NCI-H1092 treated with DMSO at 0.1 percent for 48 hours (cell line): Measurements from ENCODE around the gene TWIST2.

Source experiments
- DNase-seq: peaks from one replicate; lab custom pipeline; 2025; lab: John Stamatoyannopoulos, UW

TWIST2 gene

DNA sequence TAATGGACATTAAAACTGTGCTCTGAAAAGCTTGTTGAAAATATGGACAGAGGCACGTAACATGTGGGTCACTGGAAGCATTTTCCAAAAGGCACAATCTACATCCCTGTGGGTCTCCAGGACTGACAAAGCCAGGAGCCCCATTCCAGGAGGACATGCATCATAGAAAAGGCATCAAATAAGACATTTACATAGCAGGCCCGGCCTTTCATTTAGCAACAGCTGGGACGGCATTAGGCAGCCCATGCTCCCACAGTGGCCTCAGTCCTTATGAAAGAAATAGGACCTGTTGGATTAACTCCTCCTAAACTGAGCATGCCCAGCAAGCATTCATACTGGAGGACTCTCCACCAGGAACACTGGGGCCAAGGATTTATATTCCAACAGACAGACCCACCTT is 72.2 kb downstream of the TWIST2 start:
- DNase-seq, result no peak

DNA sequence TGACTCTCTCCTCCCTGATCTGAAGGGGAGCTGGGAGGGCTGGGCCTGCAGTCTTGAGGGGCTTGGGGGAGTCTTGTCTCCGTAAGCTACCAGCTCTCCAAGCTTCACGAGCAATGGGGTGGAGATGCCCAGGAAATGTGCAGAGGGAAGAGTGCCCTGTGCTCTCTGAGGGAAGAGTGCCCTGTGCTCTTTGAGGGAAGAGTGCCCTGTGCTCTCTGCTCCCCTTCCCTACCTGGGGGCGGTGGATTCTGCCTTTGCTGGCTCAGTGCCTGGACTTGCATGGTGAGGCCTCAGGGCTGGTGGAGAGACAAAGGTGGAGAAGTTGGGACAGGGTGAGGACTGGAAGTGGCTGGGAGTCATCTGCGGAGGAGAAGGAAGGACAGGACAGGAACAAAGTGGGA is 72.7 kb downstream of the TWIST2 start:
- DNase-seq, result no peak

DNA sequence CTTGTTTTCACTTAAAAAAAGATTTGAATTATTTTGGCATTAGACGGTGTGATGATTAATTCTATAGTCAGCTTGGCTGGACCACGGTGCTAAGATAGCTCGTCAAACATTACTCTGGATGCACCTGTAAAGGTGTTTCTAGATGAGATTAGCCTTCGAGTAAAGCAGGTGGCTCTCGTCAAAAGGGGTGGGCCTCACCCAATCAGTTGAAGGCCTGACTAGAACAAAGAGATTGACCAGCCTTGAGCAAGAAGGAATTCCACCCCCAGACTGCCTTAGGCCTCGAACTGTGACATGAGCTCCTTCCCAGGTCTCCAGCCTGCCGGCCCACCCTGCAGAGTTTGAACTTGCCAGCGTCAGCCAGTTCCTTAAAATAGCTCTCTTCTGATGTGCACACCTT is 73.4 kb downstream of the TWIST2 start:
- DNase-seq, result no peak

DNA sequence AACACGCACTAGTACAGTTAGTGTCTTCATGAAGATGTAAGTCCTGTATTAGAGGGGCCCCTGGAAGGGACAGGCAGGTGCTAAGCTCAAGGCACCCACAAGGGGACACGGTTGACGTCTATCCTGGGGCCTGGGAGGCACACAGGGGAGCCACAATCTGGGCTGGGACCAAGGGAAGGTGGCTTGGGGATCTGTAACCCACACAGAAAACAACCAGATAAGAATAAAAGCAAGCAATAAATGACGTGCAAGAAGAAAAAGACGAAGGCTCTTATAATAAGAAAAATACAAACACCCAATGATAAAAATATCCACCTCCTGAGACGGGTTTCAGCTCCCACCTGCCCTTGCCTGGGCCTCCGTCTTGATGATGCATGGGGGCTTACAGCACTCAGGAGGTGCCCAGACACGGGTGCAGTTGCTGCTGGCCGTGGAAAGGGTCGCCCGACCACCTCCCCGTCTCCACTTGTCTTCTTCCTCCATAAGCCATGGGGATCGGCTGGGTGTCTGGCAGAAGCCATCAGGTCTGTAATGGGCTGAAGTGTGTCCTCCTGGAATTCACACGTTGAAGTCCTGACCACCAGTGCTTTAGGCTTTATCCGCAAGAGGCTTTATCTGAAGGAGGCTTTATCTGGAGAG is 73.9 kb downstream of the TWIST2 start:
- no peak for DNase-seq

DNA sequence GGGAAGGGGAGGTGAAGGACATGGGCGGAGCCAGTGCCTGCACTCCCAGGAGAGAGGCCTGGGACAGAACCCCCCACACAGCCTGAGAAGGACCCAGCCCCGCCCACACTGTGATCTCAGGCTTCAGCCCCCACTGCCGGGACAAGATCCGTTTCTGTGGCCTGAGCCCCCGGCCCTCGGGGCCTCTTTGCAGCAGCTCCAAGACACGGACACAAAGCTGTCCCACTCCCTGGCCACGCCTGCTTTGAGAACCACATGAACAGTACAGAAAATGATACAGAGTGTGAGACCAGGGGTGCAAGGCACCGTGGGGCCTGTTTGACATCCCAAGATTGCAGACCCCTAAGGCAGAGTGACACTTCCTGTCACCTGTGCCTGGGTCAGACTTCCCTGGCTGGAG is 74.5 kb downstream of the TWIST2 start:
- no peak for DNase-seq

DNA sequence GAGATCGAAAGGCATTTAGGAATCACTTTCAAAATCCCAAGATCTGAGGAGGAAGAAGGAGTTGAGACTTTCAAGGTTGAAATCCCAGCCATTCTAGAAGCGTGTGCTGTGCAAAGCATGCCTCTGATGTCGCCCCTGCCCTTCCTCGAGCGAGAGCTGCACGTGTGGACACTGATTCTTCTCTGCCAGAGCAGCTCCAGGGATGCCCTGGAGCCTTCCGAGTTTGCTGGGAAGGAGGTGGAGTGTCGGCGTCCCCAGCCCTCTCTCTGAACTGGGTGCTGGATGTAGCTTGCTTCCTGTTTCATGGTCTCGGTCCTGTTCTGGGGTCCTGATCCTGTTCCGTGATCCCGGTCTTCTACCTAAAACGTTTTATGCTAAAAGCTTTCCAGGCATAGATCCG is 76.1 kb downstream of the TWIST2 start:
- no peak for DNase-seq

DNA sequence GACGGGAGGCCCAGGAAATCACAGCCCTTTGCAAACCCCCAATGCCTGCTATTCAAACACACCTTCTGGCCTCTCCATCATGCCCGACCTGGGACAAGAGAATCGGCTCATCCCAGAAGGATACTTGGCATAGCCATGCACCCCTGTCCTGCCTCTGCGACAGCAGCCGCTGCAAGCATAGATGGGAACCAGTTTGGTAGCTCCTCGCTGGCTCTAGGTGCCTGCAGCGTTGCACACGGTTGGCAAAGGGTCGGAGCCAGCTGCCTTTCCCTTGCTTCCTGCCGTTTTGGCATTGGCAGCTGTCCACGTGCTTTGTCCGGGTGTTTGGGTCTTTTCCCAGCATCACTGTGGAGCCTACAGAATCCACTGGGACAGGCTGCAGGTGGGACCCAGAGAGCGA is 76.9 kb downstream of the TWIST2 start:
- DNase-seq, result peak; percentile 13

DNA sequence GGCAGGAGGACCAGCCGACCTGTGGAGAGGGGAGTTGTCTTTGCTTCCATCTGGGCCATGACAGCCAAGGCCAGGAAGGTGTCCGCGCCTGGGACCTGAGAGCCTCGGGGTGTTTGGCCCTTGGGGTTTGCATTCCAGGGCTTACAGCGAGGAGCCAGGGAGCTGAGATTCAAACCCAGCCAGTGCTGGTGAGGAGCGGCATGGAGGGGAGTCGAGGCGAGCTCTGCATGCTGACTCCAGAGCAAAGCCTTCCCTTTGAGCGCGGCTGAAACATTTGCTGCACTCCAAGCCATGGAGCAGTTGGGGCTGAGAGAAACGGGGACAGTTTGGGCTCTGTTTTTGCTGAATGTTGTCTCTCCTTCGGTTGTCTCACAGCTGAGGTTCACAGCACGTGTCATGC is 77.4 kb downstream of the TWIST2 start:
- no peak for DNase-seq

DNA sequence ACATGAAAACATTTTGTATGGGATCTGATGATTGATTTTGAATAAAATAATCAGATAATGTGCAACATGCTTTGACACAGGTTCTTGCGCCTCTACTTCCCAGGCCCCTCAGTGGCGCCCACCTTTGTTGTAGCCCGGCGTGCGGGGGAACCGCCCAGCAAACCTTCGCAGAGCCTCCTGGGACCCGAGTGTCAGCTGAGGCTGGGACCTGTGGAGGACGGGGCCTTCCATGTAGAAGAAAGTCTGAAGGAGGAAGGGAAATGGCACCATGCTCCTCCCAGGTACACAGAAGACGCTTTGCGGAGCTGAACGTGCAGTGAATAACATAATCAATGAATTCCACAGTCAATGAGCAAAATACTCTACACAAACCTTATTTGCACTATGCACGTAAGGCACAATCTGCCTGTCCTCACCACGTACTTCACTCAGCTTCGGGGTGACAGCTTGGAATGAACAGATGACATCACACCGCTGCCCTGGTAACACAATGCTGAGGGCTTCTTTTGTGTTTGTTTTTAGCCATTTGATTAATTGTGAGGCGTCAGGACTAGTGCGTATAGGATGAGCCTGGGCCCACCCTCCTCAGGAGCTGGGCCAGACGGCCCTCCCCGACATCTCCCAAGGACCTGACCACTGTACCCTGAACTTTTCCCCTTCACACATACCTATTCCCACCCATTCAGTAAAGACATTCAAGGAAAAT is 78.1 kb downstream of the TWIST2 start:
- DNase-seq, result no peak

DNA sequence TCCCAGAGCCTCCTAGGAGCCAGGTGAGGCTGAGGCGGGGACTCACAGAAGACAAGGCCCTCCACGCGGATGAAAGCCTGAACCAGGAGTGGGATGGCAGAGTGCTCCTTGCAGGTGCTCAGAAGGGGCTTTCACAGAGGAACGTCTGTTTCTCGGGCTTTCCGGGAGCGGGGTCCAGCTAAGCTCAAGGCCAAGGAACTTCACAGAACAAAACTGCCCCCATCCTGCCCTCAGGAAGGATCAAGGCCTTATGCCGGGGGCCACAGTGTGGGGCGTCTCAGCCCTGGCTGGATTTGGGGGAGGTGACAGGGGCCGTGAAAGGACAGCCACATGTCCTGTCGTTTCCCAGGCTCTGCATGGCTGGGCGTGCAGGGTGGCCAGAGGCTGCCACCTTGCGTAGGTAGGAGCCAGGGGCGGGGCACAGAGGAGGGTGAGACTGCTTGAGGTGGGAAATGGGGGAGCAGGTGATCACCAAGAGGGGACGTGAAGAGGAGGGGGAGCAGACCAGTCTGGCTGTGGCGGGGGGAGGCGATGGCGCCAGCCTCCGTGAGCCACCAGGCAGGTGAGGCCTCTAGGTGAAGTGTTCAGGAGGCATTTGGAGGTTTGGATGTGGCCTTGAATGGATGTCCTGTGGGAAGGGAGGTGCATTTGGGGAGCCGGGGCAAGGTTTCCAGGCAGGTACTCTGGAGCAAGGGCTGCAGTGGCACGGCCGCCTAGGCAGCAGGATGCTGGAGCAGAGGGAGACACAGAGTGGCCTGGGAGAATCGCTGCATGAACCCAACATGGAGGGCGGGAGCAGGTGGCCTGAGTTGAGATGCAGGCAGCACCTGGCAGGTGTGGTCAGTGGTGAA is 79.1 kb downstream of the TWIST2 start:
- no peak for DNase-seq

DNA sequence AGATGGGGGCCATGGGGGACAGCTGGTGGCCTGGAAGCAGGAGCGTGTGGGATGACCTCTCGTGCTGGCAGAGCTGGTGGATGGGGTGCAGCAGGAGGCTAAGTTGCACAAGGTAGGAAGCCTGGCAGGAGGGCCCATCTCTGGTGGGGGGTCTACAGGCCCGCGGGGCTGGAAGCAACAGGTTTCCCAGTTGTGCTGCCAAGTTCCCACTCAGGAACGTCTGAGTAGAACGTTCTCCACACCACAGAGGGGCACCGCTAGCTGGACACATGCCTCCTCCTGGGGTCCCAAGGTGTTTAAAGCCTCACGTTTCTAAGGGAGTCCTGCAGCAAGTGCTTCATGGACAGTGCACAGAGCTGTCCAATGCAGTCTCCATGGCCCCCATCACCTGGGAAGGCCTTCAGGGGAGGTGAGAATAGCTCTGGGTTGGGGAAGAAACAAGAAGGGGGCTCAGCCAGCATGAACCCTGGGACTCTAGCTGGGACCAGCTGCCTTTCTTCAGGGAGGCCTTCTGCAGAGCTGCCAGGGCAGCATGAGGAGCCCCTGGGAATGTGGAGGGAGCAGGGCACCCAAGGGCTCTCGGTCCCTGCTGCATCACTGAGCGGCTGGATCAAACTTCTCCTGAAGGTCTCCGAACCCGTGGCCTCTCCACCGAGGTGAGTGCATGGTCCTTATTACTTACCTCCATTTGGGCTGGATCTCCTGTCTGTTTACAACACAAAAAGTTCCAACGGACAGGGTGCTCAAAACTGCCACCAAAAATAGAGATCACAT is 80.0 kb downstream of the TWIST2 start:
- DNase-seq, result no peak

DNA sequence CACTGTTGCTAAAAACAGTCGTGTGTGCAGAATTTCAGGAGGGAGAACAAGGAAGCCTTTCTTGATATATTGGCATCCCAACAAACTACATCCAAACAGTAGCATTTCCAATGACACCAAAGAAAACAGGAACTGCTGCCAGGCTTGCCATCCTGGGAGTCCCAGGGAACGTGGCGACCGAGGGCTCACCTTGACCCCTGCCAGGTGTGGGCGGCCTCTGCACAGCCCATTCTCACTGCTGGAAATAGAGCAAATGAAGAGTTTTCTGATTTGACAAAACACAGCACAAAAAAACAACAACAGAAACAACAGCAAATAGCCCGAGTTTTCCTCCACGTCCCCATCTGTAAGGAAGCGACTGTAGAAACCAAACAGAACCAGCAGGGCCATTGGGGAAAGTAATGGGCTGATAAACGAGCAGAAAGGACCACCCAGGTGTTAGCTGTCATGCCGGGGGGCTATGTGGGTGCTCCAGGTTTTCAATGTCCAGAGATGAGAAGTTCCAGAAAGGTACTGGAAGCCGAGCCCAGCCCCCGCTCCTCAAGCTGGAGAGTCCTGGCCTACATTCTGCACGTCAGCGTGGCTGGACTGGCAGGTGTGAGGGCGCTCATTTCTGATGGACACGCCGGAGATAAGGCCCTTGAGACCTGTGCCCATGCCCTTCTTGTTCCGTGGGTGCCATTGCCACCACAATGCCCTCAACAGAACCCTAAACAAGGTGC is 80.8 kb downstream of the TWIST2 start:
- no peak for DNase-seq

DNA sequence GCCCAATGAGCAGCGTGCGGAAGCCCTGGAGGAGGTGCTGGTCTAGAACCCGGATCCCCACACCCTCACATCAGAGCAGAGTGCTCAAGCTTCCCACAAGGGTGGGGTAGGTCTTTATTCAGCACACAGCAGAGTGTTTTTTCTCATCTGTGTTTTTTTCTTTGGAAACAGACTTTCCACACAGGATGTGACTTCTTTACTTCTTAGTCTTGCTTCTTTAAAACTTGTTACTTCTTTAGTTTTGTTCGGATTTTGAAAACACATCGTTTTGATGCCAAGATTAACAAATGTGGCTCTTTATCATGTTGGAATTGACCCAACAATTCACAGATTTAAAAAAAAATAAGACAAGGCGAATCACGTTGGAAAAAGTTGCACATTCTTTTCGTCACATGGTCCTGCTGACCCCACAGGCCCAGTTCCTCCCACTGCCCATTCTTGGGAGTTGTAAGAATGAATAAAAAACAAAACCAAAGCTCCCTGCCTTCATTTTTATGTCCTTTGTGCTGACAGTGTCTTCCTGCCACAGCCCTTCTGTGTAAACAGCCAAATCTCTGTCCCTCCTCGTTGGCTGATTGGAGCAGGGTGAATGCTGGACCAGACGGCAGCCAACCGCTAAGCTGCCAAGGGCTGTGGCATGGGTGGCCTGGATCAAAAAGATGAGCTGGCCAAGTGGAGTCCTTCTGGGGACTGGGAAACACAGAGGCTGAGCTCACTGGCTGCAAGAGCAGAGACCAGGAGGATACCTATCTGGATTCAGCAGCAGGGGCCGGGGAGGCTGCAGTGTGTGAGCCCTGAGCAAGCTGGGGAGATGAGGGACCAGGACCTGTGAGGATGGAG is 81.6 kb downstream of the TWIST2 start:
- no peak for DNase-seq

DNA sequence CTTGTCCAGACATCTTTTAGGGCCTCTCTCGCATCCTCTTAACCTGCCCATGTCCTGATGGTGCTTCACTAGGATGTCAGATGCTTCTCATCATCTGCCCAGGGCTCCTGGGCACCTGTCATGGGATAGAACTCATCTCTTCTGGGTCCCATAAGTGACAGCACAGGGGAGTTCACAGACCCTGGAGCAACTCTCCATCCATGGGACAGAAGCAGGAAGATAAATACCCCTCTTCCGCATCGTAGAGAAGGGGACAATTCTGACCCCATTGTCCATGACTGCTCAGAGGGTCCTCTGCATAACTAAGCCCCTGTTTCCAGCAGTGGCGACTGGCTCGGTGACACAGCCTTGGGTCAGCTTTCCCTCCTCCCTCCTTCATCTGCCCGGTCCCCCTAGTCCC is 82.3 kb downstream of the TWIST2 start:
- DNase-seq, result no peak

DNA sequence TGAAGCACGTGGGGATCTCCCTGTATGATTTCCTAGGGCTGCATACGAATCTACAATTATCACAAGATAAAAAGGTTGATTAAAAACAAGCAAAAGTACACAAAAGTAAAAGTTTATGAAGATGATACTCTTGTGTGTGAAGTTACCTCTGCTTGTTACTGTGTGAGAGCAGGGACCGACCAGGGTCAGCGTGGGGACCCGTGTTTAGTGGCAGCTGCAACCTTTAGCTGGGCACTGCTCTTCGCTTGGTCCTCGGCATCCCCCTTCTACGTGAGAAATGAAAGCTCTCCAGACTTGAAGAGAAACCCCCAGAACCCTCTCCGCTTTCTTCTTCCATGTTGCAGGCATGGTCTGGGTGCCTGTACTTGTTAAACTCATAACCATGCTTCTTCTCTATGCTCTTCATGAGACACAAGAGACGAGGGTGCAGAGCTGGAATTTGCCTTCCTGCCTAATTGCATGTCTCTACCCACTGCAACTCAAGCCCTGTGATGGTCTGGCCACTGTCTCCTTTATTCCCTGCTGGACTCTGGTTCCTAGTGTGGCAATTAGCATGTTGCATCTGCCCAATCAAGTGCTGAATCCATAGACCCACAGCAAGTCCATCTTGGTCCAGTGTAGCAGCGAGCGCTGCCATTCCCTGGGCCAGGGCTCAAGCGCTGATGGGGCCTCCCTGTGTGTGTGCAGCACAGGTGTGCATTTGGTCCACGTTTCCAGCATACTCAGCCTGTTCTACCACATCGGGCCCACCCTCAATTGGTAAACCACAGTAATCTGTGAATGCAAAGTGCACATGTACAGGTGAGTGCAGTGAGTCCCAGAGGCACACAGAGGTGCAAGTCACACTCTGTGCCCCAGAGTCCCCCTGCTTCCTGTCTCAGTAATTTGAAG is 88.5 kb downstream of the TWIST2 start:
- DNase-seq, result no peak

DNA sequence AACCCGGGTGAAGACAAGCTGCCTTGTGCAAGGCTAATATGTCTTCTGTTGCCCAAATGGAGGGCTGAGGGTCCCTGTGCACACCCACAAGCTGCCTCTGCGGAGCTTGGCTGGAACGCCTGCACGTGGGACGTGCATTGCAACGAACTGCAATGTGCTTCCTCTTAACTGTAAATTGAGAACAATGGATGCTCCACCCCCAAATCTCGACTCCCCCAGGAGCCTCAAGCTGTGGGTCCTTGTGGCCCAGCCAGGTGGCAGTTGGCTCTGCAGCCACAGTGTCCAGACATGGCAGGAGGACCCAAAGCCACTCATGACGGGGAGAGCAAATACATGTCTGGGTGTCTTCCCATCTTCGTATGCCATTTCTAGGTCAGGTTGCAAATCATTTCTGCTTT is 90.1 kb downstream of the TWIST2 start:
- no peak for DNase-seq

DNA sequence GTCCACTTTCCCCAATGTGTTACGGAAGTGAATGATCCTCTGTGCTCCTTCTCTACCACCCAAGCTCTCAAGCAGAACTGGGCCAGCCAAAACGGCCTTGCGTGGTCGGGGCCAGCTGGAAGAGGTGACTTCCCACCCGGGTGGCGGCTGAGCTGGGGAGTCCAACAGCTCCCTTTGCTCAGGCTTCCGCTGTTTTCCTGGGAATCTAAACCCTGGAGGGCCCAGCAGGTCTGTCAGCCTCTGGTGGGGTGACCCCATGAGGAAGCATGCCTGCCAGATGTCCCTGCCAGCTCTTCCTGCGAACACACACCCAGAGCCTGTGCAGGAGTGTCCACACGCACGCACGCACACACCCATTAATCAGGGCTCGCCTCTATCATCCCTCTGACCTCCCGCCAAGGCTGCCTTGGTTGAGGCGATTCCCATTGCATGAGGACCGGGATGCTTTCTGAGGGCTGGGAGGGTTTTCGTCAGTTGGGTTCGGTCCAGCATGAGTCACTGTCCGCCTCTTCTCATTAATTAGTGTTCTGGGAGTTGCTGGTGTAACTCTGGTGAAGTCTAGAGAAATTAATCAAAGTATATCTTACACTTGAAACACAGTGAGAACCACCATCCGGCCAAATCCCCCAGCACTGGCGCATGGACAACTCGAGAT is 90.6 kb downstream of the TWIST2 start:
- DNase-seq, result no peak

DNA sequence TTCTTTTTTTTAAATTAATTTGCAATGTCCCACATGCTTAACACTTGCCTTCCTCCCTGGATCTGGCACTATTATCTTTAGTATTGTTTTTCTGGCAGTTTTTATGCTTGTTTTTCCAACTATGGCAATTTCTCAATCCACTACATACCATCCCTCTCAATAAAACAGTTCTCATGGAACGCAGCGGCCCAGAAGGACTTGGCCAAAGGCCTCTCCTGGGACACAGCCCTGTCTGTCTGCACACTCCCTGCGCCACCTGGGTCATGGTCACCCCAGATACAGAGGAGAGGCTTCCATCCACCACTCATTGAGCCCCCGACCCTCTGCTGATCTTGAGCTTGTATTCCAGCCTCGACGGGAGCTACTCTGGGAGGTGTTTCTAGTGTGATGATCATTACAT is 91.2 kb downstream of the TWIST2 start:
- DNase-seq, result no peak
